H1 (cell line): ENCODE measurements around the gene CHN2. TPM values are rescaled to one million over a fixed set of nuclear protein-coding genes. Genes with fewer than 3 reads are reported as not detected.

ENCODE experiments used
- BRCA1 ChIP-seq: IDR thresholded peaks from 2 replicates; pipeline ENCODE4 v1.6.1; 2012; ENCODE audit warnings: low read depth, low read length, improper control_type of control experiment
- HDAC6 ChIP-seq: IDR thresholded peaks from one replicate; pipeline ENCODE4 v1.7.1; 2012; ENCODE audit warnings: low read depth, mild to moderate bottlenecking, inconsistent platforms, low read length, moderate library complexity
- RNF2 ChIP-seq: fragments of 200-900, 300-1000 bp; sonication (generic); IDR thresholded peaks from 2 replicates; pipeline ENCODE4 v1.7.1; 2016; ENCODE audit warnings: borderline replicate concordance, low read depth, mild to moderate bottlenecking, antibody characterized with exemption, low read length; ENCODE audit not compliant: poor library complexity, severe bottlenecking; ENCODE audit errors: missing control alignments
- SIRT6 ChIP-seq: IDR thresholded peaks from one replicate; pipeline ENCODE4 v1.7.1; 2012; ENCODE audit warnings: low read length, inconsistent platforms
- polyA plus RNA-seq, 7 experiments: library from polyadenylated mRNA; depleted of rRNA in 3 of 7; stranded (reverse) in 5 of 7; unstranded in 2 of 7; fragments of >200 nt in 5 of 7; fragments of 200-250 nt in 2 of 7; gene quantifications; 1 replicate in 5 of 7; 2 replicates in 1 of 7; 4 replicates in 1 of 7; pipeline versions ENCODE4 v1.2.1 to v1.2.3, GENCODE V29; 2011 to 2013; ENCODE audit warnings: missing spikeins in 2 of 7, mixed read lengths in 2 of 7
- total RNA-seq: library from RNA; stranded (reverse); fragmentation: NEBNext Ultra II Directional; extraction: Animal tissue kit (Norgen Biotek cat#: 25700); gene quantifications from 2 replicates; pipeline ENCODE4 v1.2.1, GENCODE V29; 2021
- TF ChIP-seq, protein P1 (sequence below): IDR thresholded peaks from 2 replicates; pipeline ENCODE4 v1.6.1; 2011; ENCODE audit warnings: low read length, improper control_type of control experiment

Gene CHN2
- total and polyA plus RNA-seq, 2 of the 8 experiments (the other 6 are each of a cell fraction or from before 2014, with no cell fraction given), result 2.9 to 4.8 TPM

- TF ChIP-seq, protein P1, sequence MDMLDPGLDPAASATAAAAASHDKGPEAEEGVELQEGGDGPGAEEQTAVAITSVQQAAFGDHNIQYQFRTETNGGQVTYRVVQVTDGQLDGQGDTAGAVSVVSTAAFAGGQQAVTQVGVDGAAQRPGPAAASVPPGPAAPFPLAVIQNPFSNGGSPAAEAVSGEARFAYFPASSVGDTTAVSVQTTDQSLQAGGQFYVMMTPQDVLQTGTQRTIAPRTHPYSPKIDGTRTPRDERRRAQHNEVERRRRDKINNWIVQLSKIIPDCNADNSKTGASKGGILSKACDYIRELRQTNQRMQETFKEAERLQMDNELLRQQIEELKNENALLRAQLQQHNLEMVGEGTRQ, result no peak
- TF ChIP-seq BRCA1 (no peak), SIRT6 (no peak), RNF2 (no peak), HDAC6 (no peak)
- TF ChIP-seq, all 59 proteins: peak for 0
These were observed 10.1 kb downstream of the CHN2 start (continued) for GRCh38 chr7:29204491-29205272.
